Mesothelial cell of epicardium (in vitro differentiated cells): Measurements from ENCODE around the gene IFI35. TPM values are rescaled to one million over a fixed set of nuclear protein-coding genes. Genes with fewer than 3 reads are reported as not detected.
A peak's percentile ranks its signal among the peaks of the same experiment; 100 is the strongest.
"Not testable (repeated sequence)": the region's sequence is repeated elsewhere in the genome, so short reads cannot be mapped to it uniquely, and the experiment has no call there.

Source experiments
- DNase-seq, 2 experiments: peaks; one replicate each; pipeline ENCODE4 v3.0.0; 2021; ENCODE audit warnings: low spot score in 2 of 2; ENCODE audit not compliant: unreplicated experiment in 2 of 2
- H3K27ac Mint-ChIP-seq: 2 replicates; pipeline ENCODE4 v1.8.0; 2021; ENCODE audit warnings: mixed read lengths
- H3K27me3 Mint-ChIP-seq: 2 replicates; pipeline ENCODE4 v1.8.0; 2021; ENCODE audit warnings: low read depth, mixed read lengths
- H3K36me3 Mint-ChIP-seq: 2 replicates; pipeline ENCODE4 v1.8.0; 2021; ENCODE audit warnings: mixed read lengths
- H3K4me1 Mint-ChIP-seq: 2 replicates; pipeline ENCODE4 v1.8.0; 2021; ENCODE audit warnings: mixed read lengths
- H3K4me3 Mint-ChIP-seq: 2 replicates; pipeline ENCODE4 v1.8.0; 2021; ENCODE audit warnings: mild to moderate bottlenecking, moderate library complexity, mixed read lengths
- H3K9me3 Mint-ChIP-seq: 2 replicates; pipeline ENCODE4 v1.8.0; 2021; ENCODE audit warnings: mixed read lengths
- total RNA-seq: library from RNA; stranded (reverse); gene quantifications from 3 replicates; pipeline ENCODE4 v1.2.1, GENCODE V29; 2021
- TF ChIP-seq, protein P1 (sequence below): fragments of 200-600 bp; sonication (generic); IDR thresholded peaks from one replicate; pipeline ENCODE4 v1.5.0; 2021; ENCODE audit warnings: antibody characterized with exemption; ENCODE audit not compliant: unreplicated experiment

The IFI35 gene
- total RNA-seq, 1 donor from 2014 or later = 5.6 TPM

DNA sequence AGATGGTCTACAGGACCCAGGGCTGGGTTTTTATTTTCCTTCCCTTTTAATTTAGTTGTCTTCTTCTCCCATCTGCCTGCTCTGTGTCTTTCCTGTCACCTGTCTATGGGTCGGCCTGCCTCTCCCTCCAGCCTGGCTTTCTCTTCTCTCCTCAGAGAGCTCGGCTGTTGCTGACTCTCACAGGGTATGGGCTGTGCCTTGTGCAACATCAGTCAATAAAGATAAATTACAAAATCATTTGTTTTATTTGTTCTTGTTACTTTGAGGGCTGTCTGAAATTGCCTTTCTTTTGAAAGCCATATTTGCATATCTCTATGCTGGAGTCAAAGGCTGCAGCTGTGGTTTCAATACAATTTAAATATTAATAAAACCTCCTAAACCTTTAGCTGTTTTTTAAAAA is 34.1 kb downstream of the IFI35 start:
- Mint-ChIP-seq H3K27ac (no peak overlapping the region), H3K27me3 (no peaks in the 10 kb centered on the region), H3K4me3 (no peak overlapping the region), H3K4me1 (peaks cover 6% of the 10 kb centered on the region), H3K36me3 (no peaks in the 10 kb centered on the region), H3K9me3 (no peaks in the 10 kb centered on the region)
- DNase-seq = no peak
- TF ChIP-seq, protein P1, sequence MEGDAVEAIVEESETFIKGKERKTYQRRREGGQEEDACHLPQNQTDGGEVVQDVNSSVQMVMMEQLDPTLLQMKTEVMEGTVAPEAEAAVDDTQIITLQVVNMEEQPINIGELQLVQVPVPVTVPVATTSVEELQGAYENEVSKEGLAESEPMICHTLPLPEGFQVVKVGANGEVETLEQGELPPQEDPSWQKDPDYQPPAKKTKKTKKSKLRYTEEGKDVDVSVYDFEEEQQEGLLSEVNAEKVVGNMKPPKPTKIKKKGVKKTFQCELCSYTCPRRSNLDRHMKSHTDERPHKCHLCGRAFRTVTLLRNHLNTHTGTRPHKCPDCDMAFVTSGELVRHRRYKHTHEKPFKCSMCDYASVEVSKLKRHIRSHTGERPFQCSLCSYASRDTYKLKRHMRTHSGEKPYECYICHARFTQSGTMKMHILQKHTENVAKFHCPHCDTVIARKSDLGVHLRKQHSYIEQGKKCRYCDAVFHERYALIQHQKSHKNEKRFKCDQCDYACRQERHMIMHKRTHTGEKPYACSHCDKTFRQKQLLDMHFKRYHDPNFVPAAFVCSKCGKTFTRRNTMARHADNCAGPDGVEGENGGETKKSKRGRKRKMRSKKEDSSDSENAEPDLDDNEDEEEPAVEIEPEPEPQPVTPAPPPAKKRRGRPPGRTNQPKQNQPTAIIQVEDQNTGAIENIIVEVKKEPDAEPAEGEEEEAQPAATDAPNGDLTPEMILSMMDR = no peak

GRCh38 chr17:43042025-43042628 is 35.5 kb downstream of the IFI35 start:
- no peaks in the 10 kb centered on the region for H3K36me3 Mint-ChIP-seq
- H3K4me3 Mint-ChIP-seq = no peak overlapping the region
- H3K9me3 Mint-ChIP-seq = no peaks in the 10 kb centered on the region
- no peak for DNase-seq
- peaks cover 6% of the 10 kb centered on the region for H3K4me1 Mint-ChIP-seq
- peak overlapping the region; percentile 64 for H3K27ac Mint-ChIP-seq
- TF ChIP-seq, protein P1 = no peak
- H3K27me3 Mint-ChIP-seq = no peaks in the 10 kb centered on the region

- no peak overlapping the region for H3K4me3 Mint-ChIP-seq
- no peak overlapping the region for H3K27ac Mint-ChIP-seq
- DNase-seq = no peak
- TF ChIP-seq, protein P1 = no peak
- H3K9me3 Mint-ChIP-seq = no peaks in the 10 kb centered on the region
- H3K36me3 Mint-ChIP-seq = no peaks in the 10 kb centered on the region
- H3K27me3 Mint-ChIP-seq = no peaks in the 10 kb centered on the region
- peaks cover 6% of the 10 kb centered on the region for H3K4me1 Mint-ChIP-seq
These were observed 36.7 kb downstream of the IFI35 start for GRCh38 chr17:43043307-43043706.

DNA sequence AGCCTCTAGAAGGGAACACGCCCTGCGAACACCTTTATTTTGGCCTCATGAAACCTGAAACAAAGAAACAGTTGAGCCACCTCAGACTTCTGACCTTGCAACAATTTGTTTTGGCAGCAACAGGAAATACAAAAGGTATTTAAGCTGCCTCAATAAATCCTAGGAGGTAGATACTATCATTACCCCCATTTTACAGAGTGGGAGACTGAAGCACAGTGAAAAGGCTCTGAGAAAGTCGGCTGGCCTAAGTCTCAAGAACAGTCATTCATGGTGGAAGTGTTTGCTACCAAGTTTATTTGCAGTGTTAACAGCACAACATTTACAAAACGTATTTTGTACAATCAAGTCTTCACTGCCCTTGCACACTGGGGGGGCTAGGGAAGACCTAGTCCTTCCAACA is 37.4 kb downstream of the IFI35 start:
- Mint-ChIP-seq H3K4me1 (peaks cover 6% of the 10 kb centered on the region), H3K27me3 (no peaks in the 10 kb centered on the region), H3K27ac (no peak overlapping the region), H3K9me3 (no peaks in the 10 kb centered on the region), H3K4me3 (no peak overlapping the region), H3K36me3 (no peaks in the 10 kb centered on the region)
- TF ChIP-seq, protein P1 = no peak
- DNase-seq = no peak

- Mint-ChIP-seq H3K9me3 (no peaks in the 10 kb centered on the region), H3K4me3 (no peak overlapping the region), H3K27me3 (no peaks in the 10 kb centered on the region), H3K4me1 (no peaks in the 10 kb centered on the region), H3K27ac (no peak overlapping the region), H3K36me3 (peaks cover 11% of the 10 kb centered on the region)
- no peak for DNase-seq
- TF ChIP-seq, protein P1 = no peak
These were observed 45.4 kb downstream of the IFI35 start for GRCh38 chr17:43051969-43052368.

DNA sequence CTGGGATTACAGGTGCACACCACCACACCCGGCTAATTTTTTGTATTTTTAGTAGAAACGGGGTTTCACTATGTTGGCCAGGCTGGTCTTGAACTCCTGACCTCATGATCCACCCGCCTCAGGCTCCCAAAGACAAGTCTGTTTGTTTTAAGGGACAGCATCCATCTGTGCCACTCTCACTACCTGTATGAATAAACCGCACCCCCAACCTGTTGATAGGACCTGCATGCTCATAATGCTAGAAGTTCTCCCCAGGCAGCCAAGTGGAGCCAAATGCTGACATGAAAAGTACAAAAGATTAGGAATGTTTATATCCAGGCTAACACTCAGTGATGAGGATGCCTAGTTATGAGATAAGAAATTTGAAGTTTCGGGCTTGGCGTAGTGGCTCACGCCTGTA is 46.4 kb downstream of the IFI35 start:
- H3K27ac Mint-ChIP-seq, H3K27me3 Mint-ChIP-seq, H3K4me3 Mint-ChIP-seq, DNase-seq, H3K4me1 Mint-ChIP-seq, H3K9me3 Mint-ChIP-seq: not testable (repeated sequence)
- H3K36me3 Mint-ChIP-seq = peaks cover 12% of the 10 kb centered on the region
